ENCODE data around the gene PAEP.
"Not testable (repeated sequence)": the region's sequence is repeated elsewhere in the genome, so short reads cannot be mapped to it uniquely, and the experiment has no call there.

The PAEP gene

DNA sequence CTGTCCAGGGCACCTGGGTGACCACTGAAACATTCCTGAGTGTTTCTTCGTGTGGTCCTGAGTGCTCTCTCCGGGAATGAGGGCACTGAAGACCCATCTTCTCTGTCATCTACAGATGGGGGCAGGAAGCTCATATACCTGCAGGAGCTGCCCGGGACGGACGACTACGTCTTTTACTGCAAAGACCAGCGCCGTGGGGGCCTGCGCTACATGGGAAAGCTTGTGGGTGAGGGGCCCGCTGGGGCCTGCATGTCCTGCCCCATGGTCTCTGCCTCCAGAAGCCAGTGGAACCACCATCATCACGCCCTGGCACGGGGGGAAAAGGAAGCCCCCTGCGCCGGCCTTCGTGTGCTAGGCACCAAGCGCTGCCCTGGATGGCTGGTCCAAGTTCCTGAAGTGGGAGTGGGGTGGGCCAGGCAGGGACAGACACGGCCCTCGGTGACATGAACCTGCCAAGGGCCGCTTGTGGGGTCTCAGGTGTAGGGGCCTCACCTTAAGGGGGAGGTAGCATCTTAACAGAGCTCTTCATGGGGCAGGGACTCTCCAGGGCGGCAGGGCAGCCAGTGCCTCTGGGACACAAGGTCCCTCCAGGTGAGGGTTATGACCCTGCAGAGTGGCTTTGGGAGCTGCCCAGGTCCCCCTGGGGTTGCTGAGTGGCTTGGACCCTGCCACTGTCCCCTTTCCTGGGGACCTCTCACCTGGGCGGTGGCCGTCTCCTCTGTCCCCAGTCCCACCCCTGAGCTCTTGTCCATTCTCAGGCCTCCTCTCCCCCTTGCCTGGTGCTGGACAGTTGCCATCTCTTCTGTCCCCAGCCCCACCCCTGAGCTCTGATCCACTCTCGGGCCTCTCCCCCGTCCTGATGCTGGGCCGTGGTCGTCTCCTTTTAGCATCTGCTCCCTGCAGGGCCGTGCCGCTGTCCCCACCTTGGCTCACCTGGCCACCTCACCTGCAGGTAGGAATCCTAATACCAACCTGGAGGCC, 13.5 kb upstream of the PAEP start:
- TF ChIP-seq, protein P1, sequence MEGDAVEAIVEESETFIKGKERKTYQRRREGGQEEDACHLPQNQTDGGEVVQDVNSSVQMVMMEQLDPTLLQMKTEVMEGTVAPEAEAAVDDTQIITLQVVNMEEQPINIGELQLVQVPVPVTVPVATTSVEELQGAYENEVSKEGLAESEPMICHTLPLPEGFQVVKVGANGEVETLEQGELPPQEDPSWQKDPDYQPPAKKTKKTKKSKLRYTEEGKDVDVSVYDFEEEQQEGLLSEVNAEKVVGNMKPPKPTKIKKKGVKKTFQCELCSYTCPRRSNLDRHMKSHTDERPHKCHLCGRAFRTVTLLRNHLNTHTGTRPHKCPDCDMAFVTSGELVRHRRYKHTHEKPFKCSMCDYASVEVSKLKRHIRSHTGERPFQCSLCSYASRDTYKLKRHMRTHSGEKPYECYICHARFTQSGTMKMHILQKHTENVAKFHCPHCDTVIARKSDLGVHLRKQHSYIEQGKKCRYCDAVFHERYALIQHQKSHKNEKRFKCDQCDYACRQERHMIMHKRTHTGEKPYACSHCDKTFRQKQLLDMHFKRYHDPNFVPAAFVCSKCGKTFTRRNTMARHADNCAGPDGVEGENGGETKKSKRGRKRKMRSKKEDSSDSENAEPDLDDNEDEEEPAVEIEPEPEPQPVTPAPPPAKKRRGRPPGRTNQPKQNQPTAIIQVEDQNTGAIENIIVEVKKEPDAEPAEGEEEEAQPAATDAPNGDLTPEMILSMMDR (IDR thresholded peaks at IDR 0.05; ENCODE audit: borderline replicate concordance, control extremely low read depth, extremely low read depth, insufficient read depth, missing control alignments): no peak
- DNase-seq (ENCODE audit: low spot score): no peak
- in situ Hi-C loops (cut with MboI; ENCODE audit: low sequenced_read_pairs, unreplicated experiment): no loop called here

DNA sequence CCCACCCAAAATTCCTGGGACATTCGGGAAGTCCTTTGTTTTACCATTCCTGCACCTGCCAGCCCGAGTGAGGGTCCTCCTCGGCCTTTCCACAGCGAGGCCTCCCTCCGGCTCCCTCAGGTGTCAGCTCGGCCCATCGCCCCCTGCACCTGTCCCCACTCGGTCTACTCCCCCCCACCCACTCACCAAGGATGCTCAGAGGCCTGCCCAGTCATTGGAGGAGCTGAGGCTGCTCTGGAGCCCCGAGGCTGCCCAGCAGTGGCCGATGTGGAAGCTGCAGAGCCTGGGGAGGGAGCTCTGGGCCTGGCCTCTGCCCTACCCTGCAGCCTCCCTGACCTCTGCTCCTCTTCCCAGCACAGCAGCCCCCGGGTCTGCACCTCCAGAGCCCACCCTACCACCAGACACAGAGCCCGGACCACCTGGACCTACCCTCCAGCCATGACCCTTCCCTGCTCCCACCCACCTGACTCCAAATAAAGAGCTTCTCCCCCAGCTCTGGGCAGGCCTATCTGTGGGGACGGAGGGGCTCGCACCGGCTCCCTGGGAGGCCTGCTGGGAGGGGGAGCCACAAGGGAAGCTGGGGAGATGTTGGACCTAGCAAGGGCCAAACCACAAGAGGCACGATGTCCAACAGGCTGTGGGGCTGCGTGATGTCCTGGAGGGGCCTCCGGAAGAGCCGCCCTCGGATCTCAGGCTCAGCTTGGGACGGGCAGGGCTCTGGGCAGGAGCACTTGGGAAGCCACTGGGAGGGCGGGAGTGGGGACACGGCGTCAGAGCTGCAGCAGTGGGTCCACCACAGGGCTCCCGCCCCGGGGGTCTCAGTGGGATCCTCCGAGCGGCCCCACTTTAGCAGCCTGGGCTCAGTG, 11.8 kb upstream of the PAEP start:
- DNase-seq (ENCODE audit: low spot score); in situ Hi-C loops (cut with MboI; ENCODE audit: low sequenced_read_pairs, unreplicated experiment): not testable (repeated sequence)

DNA sequence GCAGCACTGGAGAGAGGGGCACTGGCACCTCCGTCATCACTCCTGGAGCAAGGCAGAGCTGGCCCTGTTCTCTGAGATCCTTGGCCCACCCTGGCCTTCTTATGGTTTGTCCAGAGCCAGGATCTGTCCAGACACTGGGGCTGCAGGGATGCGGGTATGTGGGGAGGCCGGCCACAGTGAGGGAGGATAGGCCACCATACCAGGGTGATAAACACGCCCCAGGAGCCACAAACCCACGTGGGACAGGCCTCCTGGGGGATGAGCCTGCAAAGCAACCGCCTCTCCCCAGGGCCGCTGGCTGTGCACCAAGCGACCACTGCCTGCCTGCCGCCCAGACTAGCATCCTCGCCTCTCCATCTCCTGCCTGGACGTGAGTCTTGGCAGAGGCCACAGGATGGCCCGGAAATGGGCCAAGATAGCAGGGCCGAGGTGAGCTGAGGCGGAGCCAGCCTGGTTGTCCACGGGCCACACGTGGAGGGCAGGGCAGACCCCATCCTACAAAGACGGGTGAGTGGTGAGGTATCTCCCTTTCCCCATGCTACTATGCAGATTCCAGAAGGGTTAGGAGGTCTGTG, 11.1 kb upstream of the PAEP start:
- DNase-seq (ENCODE audit: low spot score): no peak
- in situ Hi-C loops (cut with MboI; ENCODE audit: low sequenced_read_pairs, unreplicated experiment): no loop called here
- TF ChIP-seq, protein P1 (IDR thresholded peaks at IDR 0.05; ENCODE audit: borderline replicate concordance, control extremely low read depth, extremely low read depth, insufficient read depth, missing control alignments): no peak

DNA sequence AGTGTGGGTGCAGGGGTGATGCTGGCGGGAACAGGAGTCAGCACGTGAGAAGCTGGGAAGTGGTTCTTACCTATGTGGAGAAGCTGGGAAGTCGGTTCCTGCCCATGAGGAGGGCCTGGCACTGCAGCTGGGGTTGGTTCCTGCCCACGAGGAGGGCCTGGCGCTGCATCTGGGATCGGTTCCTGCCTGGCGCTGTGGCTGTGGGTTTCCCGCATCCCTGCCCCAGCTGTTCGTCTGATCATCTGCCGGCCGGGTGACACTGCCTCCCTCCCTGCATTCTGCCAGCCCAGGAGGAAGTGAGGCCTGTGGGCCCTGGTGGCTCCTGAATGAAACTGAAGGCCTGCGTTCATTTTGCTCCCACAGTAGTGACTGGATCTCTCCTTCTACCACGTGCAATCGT, 10.5 kb upstream of the PAEP start:
- in situ Hi-C loops (cut with MboI; ENCODE audit: low sequenced_read_pairs, unreplicated experiment): no loop called here
- no peak for DNase-seq (ENCODE audit: low spot score)
- TF ChIP-seq, protein P1 (IDR thresholded peaks at IDR 0.05; ENCODE audit: borderline replicate concordance, control extremely low read depth, extremely low read depth, insufficient read depth, missing control alignments): no peak

DNA sequence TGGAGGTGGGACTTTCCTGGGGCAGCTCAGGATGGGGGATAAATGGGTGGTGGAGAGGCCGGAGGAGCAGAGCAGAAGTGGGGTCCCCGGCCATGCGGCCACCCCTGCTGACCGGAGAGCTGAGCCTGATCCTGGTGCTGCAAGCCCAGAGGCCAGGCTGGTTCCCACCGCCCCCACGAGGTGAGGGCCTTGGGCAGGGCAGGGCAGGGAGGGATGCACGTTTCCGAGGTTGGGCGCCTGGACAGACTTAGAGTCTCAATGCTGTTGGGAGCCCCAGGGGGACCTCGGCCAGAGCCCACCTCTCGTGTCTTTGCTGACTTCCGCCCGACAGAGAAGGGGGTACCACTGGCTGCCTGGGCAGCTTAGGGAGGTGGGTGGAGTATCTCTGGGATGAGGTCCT, 10.1 kb upstream of the PAEP start:
- TF ChIP-seq, protein P1 (IDR thresholded peaks at IDR 0.05; ENCODE audit: borderline replicate concordance, control extremely low read depth, extremely low read depth, insufficient read depth, missing control alignments): no peak
- DNase-seq (ENCODE audit: low spot score): no peak
- in situ Hi-C loops (cut with MboI; ENCODE audit: low sequenced_read_pairs, unreplicated experiment): no loop called here

DNA sequence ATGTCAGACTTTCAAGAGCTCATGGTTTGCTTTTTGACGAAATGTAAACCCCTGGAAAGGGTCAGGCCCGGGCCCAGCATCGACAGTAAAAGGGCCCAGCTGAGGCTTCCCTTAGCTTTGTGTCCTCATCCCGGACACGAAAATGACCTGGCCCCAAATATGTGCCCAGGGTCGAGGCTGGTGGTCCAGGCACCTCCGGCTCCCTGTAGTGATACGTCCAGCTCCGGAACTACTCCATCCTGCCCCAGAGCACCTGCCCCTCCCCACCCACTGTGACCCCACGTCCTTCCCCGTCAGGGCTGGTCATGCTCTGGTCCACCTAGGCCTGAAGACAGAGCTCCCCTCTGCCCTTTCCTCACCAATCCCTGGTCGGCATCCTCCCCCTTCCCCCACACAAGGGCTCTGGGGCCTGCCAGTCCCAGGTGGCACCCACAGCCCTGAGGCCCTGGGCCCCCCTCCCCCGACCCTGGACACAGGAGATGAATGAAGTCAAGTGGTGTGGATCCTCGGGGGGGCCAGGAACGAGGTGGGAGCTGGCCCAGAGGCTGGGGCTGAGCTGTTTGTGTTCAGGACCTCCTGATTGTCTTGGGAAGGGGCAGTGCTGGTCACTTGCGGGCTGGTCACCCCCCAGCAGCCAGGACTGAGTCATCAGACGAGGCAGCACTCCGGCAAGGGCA, 9.4 kb upstream of the PAEP start:
- in situ Hi-C loops (cut with MboI; ENCODE audit: low sequenced_read_pairs, unreplicated experiment): no loop called here
- DNase-seq (ENCODE audit: low spot score): no peak
- TF ChIP-seq, protein P1 (IDR thresholded peaks at IDR 0.05; ENCODE audit: borderline replicate concordance, control extremely low read depth, extremely low read depth, insufficient read depth, missing control alignments): no peak

Data from GM13976 (cell line).